Lower lobe of right lung (tissue), 2 donors: ENCODE data around the gene TMEM187. TPM values are rescaled to one million over a fixed set of nuclear protein-coding genes. Genes with fewer than 3 reads are reported as not detected.

Experiments
- ATAC-seq, 2 donors: fragments of 200-7000 bp; cut with Tn5 transposase; one replicate each; pipeline ENCODE4 v1.9.1; 2020 to 2022; ENCODE audit warnings: mild to moderate bottlenecking in 2 of 2, moderate library complexity in 2 of 2
- DNase-seq: peaks from one replicate; pipeline ENCODE4 v3.0.0-alpha.2; 2020
- H3K27ac ChIP-seq: fragments of 200-600 bp; one replicate; pipeline ENCODE4 v1.8.0; 2022
- H3K27me3 ChIP-seq: fragments of 200-600 bp; one replicate; pipeline ENCODE4 v1.8.0; 2022; ENCODE audit warnings: low read depth
- H3K36me3 ChIP-seq: fragments of 200-600 bp; one replicate; pipeline ENCODE4 v1.8.0; 2022; ENCODE audit warnings: mild to moderate bottlenecking
- H3K4me1 ChIP-seq: fragments of 200-600 bp; one replicate; pipeline ENCODE4 v1.8.0; 2022
- H3K4me3 ChIP-seq: fragments of 200-600 bp; one replicate; pipeline ENCODE4 v1.8.0; 2022; ENCODE audit warnings: mild to moderate bottlenecking
- H3K9me3 ChIP-seq: fragments of 200-600 bp; one replicate; pipeline ENCODE4 v1.8.0; 2022
- intact Hi-C: fragments of 100-400 bp; cut with DNase I; formaldehyde crosslinking; loops from one replicate; pipeline ENCODE4 v1.11.0; 2022
- total RNA-seq: library from RNA; stranded (reverse); fragmentation: NEBNext Ultra II Directional; extraction: Animal tissue kit (Norgen Biotek cat#: 25700); gene quantifications from one replicate; pipeline ENCODE4 v1.2.1, GENCODE V29; 2021
- TF ChIP-seq, protein P1 (sequence below): fragments of 200-600 bp; IDR thresholded peaks from one replicate; pipeline ENCODE4 v1.8.0; 2022; ENCODE audit warnings: antibody characterized with exemption, mild to moderate bottlenecking
- donor health status: DM: no; HTN: yes; CAD: no; lungs with severe emphysema.

Gene TMEM187
- total RNA-seq, 1 donor from 2014 or later = 7.6 TPM

- H3K4me1 ChIP-seq = peaks cover 44% of the 10 kb centered on the region
- H3K27me3 ChIP-seq = no peaks in the 10 kb centered on the region
- H3K36me3 ChIP-seq = peaks cover 14% of the 10 kb centered on the region
- TF ChIP-seq, protein P1, sequence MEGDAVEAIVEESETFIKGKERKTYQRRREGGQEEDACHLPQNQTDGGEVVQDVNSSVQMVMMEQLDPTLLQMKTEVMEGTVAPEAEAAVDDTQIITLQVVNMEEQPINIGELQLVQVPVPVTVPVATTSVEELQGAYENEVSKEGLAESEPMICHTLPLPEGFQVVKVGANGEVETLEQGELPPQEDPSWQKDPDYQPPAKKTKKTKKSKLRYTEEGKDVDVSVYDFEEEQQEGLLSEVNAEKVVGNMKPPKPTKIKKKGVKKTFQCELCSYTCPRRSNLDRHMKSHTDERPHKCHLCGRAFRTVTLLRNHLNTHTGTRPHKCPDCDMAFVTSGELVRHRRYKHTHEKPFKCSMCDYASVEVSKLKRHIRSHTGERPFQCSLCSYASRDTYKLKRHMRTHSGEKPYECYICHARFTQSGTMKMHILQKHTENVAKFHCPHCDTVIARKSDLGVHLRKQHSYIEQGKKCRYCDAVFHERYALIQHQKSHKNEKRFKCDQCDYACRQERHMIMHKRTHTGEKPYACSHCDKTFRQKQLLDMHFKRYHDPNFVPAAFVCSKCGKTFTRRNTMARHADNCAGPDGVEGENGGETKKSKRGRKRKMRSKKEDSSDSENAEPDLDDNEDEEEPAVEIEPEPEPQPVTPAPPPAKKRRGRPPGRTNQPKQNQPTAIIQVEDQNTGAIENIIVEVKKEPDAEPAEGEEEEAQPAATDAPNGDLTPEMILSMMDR = no peak
- intact Hi-C loops = no loop called here
- DNase-seq (peak; percentile 63), ATAC-seq (no peak)
- peak within 1 kb of the TSS; percentile 64 for H3K4me3 ChIP-seq
- no peaks in the 10 kb centered on the region for H3K9me3 ChIP-seq
- H3K27ac ChIP-seq = peak within 1 kb of the TSS; percentile 95
These were observed 46.6 kb upstream of the TMEM187 start, which contains the start of gene ARHGAP4 for GRCh38 chrX:153925739-153926551. Gene ARHGAP4, minus strand, starts transcription at chrX:153926264. Its CDS starts 62 bp downstream, at chrX:153926202.

DNA sequence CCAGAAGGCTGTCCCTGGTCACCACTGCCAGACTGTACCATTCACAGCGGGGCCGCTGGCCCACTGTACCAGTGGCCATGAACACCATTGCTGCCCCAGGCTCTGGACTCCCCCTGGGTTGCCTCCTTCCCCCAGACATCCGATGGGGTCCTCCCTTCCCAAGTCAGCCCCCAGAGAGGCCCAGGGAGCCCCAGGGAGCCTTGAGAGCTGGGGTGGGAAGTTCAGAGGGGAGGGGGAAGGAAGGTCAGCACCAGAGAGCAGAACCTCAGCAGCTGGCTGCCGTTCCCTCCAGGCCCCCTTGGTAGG is 46.0 kb upstream of the TMEM187 start:
- no peak for ATAC-seq
- H3K9me3 ChIP-seq = no peaks in the 10 kb centered on the region
- H3K27me3 ChIP-seq = no peaks in the 10 kb centered on the region
- peaks cover 20% of the 10 kb centered on the region for H3K36me3 ChIP-seq
- H3K27ac ChIP-seq = peak overlapping the region; percentile 95
- TF ChIP-seq, protein P1 = no peak
- DNase-seq = no peak
- H3K4me3 ChIP-seq = peak overlapping the region; percentile 64
- intact Hi-C loops = no loop called here
- H3K4me1 ChIP-seq = peaks cover 39% of the 10 kb centered on the region

GRCh38 chrX:153926858-153927671 is 45.5 kb upstream of the TMEM187 start:
- intact Hi-C loops = no loop called here
- peak; percentile 75 for DNase-seq
- Histone ChIP-seq H3K4me3 (peak overlapping the region; percentile 64), H3K27ac (peak overlapping the region; percentile 95), H3K27me3 (no peaks in the 10 kb centered on the region), H3K4me1 (peaks cover 34% of the 10 kb centered on the region), H3K36me3 (peaks cover 25% of the 10 kb centered on the region), H3K9me3 (no peaks in the 10 kb centered on the region)
- ATAC-seq = peak; percentile 19 to 54
- TF ChIP-seq, protein P1 = no peak

- intact Hi-C loops = no loop called here
- DNase-seq = no peak
- Histone ChIP-seq H3K27ac (peak overlapping the region; percentile 95), H3K9me3 (no peaks in the 10 kb centered on the region), H3K4me3 (peak overlapping the region; percentile 64), H3K4me1 (peaks cover 29% of the 10 kb centered on the region), H3K27me3 (no peaks in the 10 kb centered on the region), H3K36me3 (peaks cover 29% of the 10 kb centered on the region)
- ATAC-seq = peak in 1 of 2 donors; percentile 11
- TF ChIP-seq, protein P1 = no peak
These were observed 45.0 kb upstream of the TMEM187 start for GRCh38 chrX:153927672-153927921.

GRCh38 chrX:153927922-153928760 is 44.4 kb upstream of the TMEM187 start:
- peak; percentile 97 for DNase-seq
- intact Hi-C loops = no loop called here
- Histone ChIP-seq H3K4me3 (peak overlapping the region; percentile 64), H3K27me3 (no peaks in the 10 kb centered on the region), H3K36me3 (peaks cover 34% of the 10 kb centered on the region), H3K4me1 (peaks cover 26% of the 10 kb centered on the region), H3K9me3 (no peaks in the 10 kb centered on the region), H3K27ac (peak overlapping the region; percentile 95)
- TF ChIP-seq, protein P1 = peak; percentile 18
- ATAC-seq = peak; percentile 95 to 96
